Measurements from ENCODE around the gene PRKCE.

The PRKCE gene

DNA sequence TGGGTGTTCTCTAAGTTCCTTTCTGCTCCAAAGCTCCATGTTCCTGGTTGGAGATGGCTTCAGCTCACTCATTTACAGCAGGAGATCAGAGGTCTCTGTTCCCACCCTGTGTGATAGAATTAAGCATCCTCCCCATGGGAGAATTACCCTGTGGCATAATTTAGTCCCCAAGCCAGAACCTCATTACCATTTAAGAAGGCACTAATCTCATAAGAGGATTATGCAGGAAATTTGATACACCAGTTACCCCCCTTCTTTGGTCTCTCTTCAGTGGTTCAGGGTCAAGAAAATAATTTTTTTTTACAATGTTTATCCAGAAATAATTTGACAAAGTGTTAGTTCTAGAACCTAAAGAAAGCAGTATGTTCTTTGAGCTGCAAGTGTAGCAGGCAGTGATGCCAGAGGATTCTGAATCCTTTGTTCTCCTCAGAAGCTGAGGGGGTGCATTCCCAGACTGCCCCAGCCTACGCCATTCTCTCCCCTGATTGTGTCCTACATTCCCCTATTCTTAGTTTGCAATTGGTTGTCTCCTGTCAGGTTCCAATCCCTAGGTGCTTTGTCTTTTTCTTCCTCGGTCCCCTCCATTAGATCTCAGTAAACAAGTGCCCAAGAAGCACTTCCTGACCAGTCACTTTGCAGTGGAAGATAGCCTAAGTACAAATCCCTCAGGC lies 163.6 kb downstream of the PRKCE start:
- no peak for DNase-seq

DNA sequence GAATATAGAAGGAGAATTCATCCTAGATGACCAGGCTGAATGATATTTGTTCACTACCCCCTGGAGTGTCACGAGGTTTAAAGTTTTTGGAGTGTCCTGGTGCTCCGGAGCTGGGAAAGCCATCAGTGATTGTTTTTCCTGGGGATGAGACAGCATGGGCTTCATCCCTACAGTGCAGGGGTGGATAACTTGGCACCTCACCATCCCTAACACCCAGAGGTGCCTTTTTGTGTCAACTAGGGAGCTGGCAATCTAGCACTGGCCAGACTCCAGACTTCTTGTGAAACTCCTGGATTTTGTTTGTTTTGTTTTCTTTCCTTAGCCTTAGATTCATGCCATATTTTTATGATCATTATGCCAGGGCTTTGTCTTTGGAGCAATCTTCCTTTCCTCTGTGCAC lies 164.8 kb downstream of the PRKCE start:
- no peak for DNase-seq

DNA sequence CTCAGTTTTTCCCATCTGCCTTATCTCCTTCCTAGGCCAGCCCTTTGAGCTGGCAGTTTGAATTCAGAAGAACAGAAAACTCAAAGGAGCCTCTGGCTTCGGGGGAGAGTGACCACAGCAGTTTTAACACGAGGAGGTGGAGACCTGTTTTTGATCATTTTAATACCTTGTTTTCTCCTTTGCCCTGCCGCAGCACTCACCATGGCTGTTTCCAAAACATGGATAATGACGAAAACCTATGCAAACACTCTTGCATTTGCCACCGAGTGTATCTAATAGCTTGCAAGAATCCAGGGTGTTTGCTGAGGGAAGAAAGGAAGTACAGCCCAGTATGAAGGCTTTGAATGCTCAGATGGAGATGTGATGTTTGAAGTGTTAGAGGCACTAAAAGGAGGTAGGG lies 167.1 kb downstream of the PRKCE start:
- DNase-seq = no peak

DNA sequence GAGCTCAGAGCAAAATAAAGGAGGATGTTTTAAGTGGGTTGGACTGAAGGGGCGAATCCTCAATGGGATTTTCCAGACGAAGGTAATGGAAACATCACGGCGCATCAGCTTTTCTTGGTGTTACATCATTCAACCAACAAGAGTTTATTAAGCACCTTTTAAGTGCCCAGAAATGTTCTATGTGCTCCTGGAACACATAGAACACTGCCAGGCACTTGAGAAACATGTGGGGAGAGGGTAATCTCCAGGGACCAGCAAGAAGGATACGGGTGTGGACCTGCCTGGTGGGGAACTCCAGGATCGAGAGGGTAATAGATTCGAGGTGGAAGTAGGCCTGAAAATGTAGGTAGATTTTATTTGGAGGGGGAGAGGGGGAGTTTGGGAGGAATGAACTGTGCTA lies 168.6 kb downstream of the PRKCE start:
- DNase-seq = no peak

DNA sequence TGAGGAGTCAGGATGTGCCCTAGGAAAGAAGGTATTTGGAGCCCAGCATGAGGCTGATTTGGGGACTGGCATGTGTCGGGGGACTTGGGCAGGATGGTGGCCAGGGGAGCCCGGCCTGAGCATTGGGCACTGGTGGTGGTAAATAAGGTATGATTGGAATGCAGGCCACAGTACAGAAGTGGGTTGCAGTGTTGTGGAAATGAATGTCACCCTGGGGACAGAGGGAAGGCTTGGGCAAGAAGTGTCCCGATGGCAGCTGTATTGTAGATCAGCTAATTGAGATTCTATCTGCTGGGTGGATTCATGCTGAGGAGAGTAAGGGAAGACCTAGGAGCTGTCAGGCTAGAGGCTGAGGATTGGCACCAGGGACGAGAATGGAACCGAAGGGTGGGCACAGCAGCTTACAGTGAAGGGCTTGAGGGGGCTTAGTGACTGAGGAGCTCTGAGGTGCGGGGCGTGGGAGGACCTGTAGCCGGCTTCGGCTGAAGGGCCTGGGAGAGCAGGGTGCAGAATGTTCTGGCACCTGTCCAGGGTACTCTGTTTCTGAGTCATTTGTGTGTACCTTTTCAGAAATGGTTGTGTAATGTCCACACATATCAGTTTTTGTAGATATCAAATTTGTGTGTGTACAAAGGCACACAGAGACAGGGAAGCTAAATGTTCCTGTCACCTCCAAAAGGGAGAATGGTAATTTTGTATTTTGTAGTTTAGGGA lies 170.2 kb downstream of the PRKCE start:
- DNase-seq = no peak

DNA sequence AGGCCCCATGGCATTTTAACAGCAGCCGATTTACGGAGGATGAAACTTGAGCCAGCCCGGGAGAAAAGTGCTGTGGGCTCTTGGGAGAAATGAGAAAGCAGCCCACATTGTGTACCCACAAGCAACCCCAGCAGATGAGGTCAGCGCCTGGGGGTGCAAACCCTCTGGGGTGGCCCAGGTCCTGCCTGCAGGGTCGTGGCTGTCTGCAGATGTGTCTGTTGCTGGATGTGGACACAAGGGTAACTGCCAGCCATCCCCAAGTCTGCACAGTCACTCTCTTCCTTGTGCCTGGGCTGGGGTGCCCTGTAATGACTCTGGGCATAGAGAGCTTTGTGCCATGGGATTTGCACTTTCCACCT lies 170.8 kb downstream of the PRKCE start:
- DNase-seq = no peak

DNA sequence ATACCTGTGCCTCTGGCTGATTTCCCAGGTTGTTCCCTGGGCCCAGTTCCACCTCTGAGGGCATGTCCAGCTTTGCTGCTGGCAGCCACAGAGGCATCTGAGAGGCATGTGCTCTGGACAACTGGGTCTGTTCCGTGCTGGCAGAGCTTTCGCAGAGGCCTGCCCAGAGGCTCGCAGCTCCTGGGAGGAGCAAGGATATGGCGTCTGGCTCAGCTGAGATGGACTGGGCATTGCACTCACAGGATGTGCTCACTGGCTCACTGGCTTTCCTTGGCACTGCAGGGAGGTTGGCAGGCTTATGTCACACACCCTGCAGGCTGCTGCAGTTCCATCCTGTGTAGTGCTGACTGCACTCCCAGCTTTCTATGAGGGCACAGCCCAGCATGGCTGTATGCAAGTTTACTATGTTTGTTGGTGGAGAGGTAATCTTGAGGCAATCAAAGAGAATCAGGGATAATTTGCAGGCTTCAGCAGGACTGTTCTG lies 172.3 kb downstream of the PRKCE start:
- DNase-seq = no peak

DNA sequence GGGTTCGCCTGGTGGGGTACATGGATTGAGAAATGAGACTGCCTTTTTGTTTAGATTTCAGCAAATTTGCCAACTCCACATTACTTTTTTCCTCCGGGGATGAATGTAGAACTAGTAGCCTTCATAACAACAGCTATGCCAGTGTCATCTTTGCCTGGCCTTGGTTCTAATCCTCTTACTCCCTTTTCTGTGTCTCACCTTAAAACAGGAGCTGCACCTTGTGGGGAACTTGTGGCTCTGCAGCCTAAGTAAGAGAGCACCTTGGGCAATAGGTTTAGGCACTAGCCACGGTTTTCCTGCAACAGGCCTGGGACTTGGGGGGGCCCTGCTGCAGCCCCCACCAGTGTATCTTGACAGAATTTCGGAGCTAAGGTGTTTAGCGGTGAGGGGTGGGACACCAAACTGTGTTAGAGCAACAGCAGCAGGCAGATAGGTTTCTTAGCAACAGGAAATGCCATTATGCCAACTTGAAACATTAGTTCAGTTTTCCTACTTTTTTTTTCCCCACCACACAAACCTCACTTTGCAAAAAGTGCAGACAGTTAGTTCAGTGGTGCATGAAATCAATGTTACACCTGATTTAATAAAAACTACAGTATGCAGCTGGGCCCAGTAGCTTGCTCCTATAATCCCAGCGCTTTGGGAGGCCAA lies 173.7 kb downstream of the PRKCE start:
- DNase-seq = no peak

DNA sequence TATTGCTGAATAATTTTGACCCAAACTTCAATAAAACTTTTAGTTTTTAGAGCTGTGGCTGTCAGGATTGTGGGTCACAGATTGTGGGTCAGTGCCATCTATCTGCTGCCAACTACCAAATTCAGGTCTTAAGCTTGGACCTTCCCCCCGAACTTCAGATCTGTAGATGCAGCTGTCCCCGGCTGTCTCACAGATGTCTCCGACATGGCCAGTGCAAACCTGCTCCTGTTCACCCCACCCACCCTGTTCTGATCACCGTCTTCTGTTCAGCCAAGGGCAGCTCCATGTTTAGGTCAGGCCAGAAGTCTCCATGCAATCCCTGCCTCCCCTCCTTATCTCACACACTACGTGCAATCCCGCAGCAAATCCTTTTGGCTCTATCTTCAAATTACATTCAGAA lies 175.0 kb downstream of the PRKCE start:
- DNase-seq = no peak

DNA sequence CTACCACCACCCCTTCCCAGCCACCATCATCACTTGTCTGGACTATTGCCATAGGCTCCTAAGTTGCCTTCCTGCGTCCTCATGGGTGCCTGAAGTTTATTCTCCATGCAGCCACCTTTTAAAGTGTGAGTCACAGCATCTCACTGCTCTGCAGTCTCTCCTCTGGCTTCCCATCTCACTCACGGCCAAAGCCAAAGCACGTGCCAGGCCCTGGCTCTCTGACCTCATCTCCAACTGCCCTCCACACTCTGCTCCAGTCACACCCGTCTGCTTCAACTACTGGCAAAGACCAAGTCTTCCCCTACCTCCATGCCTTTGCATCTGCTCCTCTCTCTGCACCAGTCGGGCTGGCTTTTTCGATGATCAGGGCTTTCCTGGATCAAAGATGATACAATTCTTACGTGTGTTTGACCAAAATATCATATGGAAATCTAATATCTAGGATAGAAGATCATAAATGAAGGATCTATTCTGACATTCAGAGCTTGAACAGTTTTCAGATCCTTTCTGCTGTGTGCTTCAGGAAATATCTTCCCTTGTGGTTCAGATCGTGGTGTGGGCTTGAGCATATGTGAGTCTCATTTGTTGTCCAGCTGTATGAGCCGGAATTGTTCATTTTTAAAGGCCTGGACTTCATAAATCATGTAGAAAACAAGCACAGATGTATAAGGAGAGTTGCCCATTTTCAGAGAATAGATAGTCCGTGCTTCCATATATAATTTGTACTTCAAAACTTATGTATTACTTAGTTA lies 175.6 kb downstream of the PRKCE start:
- no peak for DNase-seq

DNA sequence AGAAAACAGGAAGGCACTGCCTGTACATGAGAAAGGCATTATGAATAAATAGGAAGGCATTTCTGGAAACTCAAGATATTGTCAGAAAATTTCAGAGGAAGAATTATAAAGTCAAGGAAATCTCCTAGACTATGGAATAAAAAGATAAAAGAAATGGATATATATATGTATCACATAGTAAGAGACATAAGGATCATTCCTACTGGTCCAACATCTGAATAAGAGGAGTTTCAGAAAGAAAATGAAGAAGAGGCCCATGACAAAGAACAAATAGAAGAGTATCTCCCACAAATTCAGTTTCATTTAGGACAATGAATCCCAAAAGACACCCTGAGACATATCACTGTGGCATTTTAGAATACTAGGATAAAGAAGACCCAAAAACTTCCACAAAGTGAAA lies 178.8 kb downstream of the PRKCE start:
- DNase-seq = no peak

DNA sequence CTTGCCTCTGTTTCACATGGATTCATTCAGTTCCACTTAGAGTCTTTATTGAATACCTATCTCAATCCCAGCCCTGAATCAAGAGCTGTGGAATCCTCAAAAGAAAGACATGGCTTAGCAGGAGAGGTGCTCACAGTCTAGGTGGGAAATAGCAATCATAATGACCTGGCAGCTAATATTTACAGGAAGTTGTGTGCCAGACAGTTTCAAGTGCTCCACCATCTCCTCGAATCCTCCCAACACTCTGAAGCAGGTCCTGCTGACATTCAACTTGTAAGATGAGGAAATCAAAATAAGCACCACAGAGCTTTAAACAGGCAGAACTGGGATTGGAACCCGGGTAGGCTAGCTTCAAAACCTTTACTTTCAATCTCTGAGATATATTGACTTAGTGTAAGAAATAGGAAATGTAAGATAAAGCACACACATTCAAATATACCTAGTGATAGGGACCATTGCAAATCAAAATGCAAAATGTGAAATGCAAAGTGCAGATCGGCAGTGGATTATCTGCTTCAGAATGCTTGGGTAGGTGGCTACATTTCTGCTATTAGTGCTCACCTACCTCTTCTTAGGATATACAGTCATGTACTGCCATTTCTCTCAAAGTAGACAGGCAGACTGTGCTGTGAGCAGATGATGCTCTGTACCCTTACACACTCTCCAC lies 182.0 kb downstream of the PRKCE start:
- DNase-seq = no peak

DNA sequence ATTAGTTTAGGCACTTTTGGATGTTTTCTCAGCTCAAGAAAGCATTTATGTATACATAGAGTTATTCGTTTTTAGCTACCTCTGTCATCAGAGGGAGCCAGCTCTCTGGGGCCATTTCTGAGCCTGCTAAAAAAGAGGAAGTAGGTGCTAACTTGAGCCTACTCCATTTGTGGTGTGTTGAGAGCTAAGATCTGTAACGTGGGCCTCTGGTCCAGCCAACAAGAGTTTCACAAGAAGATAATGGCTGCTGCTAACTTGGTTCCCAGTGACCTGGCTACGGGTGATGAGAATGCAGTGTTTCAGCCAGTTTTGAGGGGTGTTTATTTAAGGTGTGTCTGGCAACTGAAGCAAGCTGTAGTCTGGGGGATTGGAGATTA lies 182.5 kb downstream of the PRKCE start:
- DNase-seq = no peak

DNA sequence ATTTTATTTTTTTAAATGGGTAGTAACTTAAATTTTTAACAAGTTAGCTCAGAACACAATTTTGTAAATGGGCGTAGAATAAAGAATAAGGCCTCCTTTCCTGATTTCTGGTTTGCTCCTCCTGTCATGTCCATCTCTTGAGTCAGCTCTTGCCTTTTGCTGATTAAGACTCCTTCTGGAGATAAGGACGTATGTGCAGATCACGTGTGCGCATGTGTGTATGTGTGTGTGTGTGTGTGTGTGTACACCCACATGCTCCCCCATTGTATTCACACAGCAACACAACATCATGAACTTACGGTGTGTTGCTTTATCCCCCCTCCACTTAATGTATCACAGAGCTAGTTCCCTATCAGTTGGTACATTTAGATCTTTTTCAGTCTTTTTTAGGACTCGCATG lies 182.9 kb downstream of the PRKCE start:
- no peak for DNase-seq

DNA sequence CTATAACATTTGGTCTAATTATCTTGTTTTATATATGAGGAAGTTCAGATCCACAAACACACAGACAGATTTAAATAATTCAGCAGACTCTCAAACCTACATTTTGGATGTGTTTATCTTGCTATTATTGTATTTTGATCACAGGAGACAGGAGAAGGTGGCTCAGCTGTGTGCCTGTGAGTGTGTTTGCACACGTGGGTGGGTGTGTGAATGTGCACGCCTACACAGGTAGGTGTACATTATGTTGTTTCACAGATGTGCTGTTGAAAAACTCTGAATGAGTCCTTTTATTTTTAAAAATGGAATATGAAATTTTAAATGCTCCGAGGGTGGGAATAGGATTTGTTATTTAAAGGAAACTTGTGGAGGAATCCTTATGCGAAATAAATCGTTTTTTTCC lies 183.4 kb downstream of the PRKCE start:
- DNase-seq = no peak

DNA sequence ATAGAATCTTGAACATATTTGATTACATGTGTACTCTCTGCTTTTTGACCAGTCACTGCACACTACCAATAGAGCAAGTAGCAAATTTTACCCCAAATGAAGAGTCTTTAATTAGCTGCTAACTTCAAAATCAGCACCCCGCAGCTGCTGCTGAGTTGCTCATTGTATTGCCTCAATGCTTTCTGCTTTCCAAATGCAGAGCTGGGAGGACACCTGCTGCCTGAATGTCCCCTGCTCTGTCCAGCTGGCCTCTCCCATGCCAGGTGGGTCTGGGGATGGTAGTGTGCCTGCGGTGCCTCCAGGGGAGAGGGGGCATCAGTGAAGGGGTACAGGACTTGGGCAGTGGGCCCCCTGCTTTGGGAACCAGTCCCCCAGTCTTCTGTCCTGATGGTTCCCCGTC lies 184.8 kb downstream of the PRKCE start:
- no peak for DNase-seq

DNA sequence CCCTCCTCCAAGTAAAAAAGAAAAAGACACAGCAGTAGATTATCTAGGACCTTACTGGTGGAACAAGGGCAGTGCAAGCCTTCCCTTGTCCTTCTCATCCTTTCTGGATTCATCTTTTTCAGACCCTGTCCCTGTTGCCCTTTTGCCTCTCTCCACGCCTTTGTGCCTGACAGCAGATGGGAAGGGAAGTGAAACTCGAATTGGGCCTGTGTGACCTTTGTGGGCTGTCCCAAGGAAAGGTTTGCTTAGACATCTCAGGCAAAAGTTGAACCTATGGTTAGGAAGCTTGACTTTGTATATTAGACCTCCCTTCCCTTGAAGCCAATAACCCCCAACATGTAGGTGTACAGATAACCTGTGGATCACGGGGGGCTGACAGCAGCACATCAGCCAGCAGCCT lies 185.3 kb downstream of the PRKCE start:
- no peak for DNase-seq

DNA sequence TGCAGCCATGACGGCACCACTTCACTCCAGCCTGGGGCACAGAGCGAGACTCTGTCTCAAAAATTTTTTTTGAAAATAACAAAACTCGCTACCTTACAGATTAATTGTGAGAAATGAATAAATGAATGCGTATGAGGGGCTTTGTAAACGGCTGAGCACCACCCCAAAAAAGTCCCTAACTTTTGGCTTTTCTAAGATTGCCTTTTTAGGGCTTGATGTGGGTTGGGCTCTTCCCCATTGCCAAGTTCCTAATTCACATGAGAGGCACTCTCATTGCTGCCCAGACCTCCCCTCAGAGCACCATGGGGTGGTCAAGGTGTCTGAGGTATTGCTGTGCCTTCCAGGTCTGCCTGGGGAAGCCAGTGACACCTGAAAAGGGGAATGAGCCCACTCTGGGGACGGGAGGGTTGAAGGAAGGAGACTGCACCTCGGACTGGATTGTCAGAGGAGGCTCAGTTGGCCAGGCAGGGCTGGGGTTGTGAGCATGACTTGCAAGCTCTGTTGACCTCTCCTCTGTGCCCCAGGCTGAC lies 186.4 kb downstream of the PRKCE start:
- no peak for DNase-seq

DNA sequence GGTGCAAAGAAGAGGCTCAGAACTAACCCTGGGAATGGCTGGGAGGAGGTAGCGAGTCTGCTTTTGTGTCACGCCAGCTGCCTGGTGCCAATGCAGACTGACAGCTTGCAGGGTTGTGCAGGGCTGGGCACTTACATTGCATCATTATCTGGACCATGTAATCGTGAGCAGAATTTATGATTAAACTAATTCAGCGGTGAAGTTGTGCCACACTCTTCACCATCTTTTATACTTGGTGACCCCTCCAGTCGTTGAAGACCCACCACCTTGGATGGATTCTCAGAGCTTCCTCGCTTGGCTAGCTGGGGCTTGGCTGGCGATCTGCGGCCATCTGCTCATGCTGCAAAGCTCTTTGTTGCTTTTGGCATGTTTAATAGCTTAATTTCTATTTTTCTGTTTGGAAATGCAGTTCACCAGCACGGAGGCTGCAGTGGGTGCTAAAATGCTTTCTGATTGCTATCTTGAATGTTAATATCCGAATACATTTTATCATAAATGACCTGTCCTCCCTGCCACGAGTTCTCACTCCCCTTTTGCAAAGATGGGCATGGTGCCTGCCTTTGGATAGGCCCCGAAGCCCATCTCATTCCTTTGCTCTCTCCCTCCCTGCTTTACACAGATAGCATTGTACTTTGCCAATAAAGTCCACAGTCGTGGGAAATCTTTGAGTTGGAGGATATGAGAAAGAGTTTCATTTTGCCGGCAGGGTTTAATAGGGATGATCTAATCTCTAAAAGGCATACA lies 188.2 kb downstream of the PRKCE start:
- no peak for DNase-seq

DNA sequence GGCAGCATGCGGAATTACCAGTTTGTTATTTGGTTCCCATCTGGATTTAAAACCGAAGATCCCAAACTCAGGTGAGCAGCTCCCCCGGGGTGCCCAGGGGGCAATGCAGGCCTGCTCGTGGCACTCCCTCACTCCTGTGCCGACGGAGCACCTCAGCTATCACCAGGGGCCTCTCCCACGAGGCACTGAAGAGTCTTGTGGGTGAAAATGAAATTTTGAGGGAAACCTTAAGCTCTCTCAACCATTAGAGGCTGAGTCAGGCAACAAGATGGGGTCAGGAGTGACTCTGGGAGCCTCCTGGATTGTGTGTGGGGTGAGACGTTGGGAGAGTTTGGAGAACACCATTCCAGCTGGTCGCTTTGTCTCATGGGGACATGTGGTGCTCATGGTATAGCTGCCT lies 189.0 kb downstream of the PRKCE start:
- DNase-seq = no peak

DNA sequence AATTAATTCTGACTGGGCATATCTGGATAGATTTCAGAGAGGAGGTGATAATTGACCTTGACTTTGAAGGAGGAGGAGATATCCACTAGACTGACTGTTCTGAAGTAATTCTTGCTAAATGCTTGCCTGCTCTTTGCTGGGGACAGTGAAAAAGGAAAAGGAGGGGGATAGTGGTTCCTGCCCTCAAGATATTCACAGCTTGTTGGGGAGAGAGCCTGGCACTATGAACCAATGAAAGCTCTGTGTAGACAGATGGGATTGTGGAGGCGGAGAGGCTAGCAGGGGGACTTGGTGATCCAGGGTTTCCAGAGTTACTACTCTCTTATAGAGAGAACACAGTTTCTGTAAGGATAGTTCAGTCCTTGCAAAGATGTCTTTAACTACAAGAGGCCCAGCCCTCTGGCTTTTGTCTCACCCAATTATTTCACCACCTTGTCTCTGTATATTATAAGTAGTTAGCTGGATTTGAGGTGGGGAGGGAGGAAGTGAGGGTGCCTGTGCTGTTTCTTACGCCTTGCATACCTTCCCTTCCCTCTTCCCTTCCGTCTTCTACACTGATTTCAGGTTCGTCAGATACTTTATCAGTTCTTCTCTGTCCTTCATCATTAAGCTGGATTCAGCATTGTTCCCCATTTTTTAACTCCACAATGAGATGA lies 190.4 kb downstream of the PRKCE start:
- DNase-seq = no peak

DNA sequence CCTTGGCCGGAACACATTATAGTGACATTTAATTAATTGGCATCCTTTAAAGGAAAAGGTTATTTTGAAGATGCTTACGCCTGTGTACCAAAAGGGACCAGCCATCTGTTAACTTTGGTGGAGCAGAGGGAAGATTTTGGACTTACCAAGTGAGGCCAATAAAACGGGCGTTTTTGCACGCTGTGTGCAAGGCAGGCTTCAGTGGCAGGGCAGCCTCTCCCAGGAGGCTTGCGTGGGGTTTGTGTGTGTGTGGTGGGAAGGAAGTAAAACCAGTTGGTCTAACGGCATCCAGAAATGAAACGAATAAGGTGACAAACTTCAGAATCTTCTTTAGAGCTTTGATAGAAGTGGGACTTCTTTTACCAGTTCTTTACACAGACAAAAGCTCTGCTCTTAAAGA lies 191.7 kb downstream of the PRKCE start:
- DNase-seq = no peak
